H1 (cell line): ENCODE data around the gene CDADC1. TPM values are rescaled to one million over a fixed set of nuclear protein-coding genes. Genes with fewer than 3 reads are reported as not detected.

ENCODE experiments used
- EZH2 ChIP-seq: fragments of 200-600 bp; sonication (generic); IDR thresholded peaks from 2 replicates; pipeline ENCODE4 v1.7.1; 2012; ENCODE audit warnings: low read depth, mild to moderate bottlenecking, moderate library complexity, low read length, inconsistent platforms; ENCODE audit not compliant: severe bottlenecking
- polyA plus RNA-seq, 7 experiments: library from polyadenylated mRNA; depleted of rRNA in 3 of 7; stranded (reverse) in 5 of 7; unstranded in 2 of 7; fragments of >200 nt in 5 of 7; fragments of 200-250 nt in 2 of 7; gene quantifications; 1 replicate in 5 of 7; 2 replicates in 1 of 7; 4 replicates in 1 of 7; pipeline versions ENCODE4 v1.2.1 to v1.2.3, GENCODE V29; 2011 to 2013; ENCODE audit warnings: missing spikeins in 2 of 7, mixed read lengths in 2 of 7
- total RNA-seq: library from RNA; stranded (reverse); fragmentation: NEBNext Ultra II Directional; extraction: Animal tissue kit (Norgen Biotek cat#: 25700); gene quantifications from 2 replicates; pipeline ENCODE4 v1.2.1, GENCODE V29; 2021

The CDADC1 gene
- total and polyA plus RNA-seq, 2 of the 8 experiments (the other 6 are each of a cell fraction or from before 2014, with no cell fraction given): 0.98 to 2.7 TPM

GRCh38 chr13:49342454-49342853 is 94.7 kb downstream of the CDADC1 start (continued):
- no peak for TF ChIP-seq EZH2

Other genes starting within 250 kb of the CDADC1 start
- gene MLNR, start 27.6 kb upstream of the CDADC1 start, total RNA-seq: 0.24 TPM in 1 of 2 replicates, not detected in the other
- gene MLNR, start 27.6 kb upstream of the CDADC1 start, polyA plus RNA-seq (2011; rRNA removed): 0.29 and 0.69 TPM in 2 replicates
- gene CAB39L, start 196.1 kb downstream of the CDADC1 start, total RNA-seq: 4.1 and 4.8 TPM in 2 replicates
- gene CAB39L, start 196.1 kb downstream of the CDADC1 start, polyA plus RNA-seq (2011; rRNA removed): 2.3 and 2.5 TPM in 2 replicates
- 5.4 and 6.1 TPM in 2 replicates for gene SETDB2, start 196.3 kb downstream of the CDADC1 start, total RNA-seq
- gene SETDB2, start 196.3 kb downstream of the CDADC1 start, polyA plus RNA-seq (2011; rRNA removed): 0.80 and 1.2 TPM in 2 replicates
- 6.1 and 9.3 TPM in 2 replicates for gene PHF11, start 248.0 kb downstream of the CDADC1 start, total RNA-seq
- gene PHF11, start 248.0 kb downstream of the CDADC1 start, polyA plus RNA-seq (2011; rRNA removed): 5.6 and 8.1 TPM in 2 replicates